Stimulated activated CD8-positive, alpha-beta memory T cell treated with anti-CD3 and anti-CD28 coated beads, Interleukin-4, amount 100 ng/mL, for 1 hour (primary cell): ENCODE data around the gene KCNE3.
"Not testable (repeated sequence)": the region's sequence is repeated elsewhere in the genome, so short reads cannot be mapped to it uniquely, and the experiment has no call there.

Source experiments
- DNase-seq, 2 donors: peaks; one replicate each; pipeline ENCODE4 v3.0.0-alpha.2; 2020; ENCODE audit warnings: low read depth in 2 of 2, low spot score in 1 of 2

KCNE3 gene

DNA sequence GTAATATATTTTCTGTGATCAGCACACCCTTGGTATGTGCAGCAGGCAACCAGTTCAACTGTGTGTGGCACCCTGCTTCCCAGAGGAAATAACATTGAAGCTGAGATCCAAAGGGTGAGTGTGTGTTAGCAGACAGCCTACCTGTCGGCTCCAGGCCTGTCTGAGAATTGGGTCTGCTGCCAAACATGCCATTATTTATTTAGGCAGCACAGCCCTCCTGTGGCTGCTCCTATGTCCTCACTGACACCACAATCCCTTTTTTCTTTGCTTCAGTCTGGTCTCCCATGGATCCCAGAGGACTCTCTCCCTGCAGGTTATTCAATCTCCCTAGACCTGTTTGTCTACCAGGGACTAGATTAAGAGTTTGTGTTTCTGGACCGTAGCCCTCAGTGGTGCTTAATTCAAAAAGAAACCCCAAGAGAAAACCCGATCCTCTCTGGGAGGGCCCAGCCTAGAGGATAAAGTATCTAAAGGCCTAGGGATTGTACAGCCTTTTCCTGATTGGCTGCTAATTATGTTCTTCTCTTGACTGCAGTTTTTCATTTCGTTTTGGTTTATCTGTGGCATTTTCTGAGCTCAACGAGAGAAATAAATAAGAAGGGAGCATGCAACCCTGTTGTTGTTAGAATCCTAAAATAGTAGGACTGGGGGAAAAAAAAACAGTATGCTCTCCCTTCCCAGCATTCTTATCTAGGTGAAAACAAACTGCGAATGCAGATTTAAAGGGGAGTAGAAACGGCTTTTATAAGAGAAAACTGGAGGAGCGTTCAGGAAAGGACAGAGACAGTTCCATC lies 24.1 kb downstream of the KCNE3 start:
- DNase-seq, result no peak

DNA sequence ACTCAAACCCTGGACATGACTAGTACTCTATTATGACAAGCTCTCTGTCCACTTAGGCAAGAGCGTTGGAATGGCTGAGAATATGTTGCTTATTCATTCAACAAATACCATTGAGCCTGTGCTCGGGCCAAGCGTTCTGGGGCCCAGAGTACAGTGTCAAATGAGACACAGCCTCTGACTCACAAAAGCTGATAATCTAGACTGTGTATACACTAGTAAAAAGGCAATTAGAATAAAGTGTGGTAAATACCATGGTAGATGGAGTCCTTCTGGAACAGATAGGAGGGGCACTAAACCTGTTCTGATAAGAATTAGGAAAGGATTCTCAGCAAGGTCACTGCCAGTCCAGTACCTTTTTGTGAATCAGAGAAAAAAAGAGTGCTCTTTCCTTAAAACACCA lies 24.7 kb downstream of the KCNE3 start:
- no peak for DNase-seq

DNA sequence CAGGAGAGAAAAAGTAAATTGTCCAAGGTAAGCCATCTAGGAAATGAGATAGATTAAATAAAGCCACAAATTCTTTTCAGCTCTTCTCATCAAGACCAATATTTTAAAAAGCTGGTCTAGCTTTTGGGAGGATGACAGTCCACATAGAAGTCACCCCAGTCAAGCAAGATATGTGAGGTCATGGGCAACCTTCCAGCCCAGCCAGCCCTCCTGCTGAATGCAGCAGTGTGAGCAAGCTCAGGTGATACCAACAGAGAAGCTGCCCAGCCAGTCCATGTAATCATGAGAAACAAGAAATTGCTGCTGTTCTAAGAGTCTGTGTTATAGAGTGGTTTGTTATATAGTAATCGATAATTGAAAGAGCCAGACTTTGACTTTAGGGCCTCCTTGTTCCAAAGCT lies 28.7 kb downstream of the KCNE3 start:
- DNase-seq, result no peak

DNA sequence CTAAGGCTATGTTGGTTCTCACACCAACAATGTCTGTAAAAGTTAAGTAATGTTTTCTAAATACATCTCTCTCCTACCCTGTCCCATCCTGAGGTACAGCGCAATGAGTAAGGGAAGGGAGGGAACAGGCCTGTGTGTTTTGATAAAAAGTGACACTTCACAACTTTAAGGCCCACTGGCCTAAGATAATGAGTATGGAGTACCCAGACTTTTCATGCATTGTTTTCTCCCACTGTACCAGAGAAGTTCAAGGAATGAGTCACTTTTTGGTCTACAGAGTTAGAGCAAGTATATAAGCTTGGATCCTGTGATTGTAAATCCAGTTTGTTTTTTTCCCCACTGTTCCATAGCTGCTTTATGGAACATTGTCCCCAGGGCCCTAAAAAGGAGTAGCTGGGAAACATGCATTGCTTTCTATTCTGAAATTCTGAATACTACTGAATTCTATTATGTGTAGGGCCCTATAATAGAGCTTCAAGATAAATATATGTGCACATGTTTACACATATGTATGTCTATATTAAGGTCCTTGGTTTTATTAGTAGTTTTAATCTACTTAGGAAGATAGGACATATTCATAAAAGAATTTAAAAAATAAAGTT lies 29.8 kb downstream of the KCNE3 start:
- DNase-seq, result no peak

DNA sequence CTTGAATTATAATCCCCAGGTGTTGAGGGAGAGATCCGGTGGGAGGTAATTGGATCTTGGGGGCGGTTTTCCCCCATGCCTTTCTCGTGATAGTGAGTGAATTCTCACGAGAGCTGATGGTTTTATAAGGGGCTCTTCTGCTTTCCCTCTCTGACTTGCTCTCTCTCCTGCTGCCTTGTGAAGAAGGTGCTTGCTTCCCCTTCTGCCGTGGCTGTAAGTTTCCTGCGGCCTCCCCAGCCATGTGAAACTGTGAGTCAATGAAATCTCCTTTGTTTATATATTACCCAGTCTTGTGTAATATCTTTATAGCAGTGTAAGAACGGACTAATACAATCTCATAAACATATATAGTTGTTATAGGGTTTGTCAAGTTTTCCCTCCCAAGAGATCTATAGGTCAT lies 32.8 kb downstream of the KCNE3 start:
- no peak for DNase-seq

DNA sequence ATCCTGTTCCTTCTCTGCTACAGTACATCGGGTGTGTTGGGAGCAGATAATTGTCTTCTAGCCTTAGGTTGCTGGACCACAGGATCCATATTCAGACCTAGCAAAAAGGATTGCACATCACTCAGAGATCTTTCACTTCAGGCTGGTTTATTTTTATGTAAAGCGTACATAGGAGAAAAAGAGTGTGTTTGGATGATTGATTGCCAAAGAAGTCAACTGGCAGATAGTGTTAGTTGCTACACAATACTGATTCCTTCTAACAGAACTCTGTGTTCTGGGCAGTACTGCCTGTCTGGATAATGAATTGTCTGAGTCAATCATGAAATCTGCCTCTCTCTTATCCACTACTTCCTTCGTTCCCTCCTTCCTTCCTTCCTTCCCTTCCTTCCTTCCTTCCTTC lies 38.1 kb downstream of the KCNE3 start:
- no peak for DNase-seq

DNA sequence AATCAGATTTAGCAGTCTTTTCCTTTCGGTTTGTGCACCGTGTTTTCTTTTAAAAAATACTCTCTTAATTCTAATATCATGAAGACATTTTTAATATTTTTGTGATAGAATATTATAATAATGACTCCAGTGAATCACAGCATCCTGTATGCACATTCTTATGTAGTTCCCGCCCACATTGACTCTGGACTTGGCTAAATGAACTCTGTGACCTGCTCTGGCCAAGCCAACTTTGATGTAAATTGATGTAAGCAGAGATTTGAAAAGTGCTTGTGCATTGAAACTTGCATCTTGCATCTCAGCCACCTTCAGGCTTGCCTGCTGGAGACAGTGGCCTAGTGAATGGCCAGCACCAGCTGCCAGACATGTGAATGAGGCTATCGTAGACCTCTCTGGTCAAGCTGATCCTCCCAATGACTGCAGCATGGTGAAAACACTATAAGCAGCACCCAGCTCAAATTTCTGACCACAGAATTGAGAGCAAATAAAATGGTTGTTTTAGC lies 39.9 kb downstream of the KCNE3 start:
- DNase-seq, result no peak

DNA sequence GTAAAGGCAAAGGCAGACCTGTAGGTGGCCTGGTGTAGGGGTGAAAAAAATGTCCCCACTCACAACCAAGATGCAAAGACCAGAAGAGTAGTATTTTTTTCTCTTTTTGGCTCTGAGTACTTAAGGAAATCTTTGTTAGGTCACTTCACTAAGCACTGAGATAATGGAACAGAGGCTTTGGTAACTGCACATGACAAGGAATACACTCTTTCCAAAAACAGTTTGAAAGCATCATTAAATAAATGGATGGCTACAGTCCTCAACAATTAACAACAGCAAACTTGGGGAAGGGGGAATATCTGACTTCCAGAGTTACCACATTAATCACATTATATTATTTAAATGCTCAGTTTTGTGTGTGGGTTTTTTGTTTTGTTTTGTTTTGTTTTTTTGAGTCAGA lies 42.2 kb downstream of the KCNE3 start:
- DNase-seq, result no peak

DNA sequence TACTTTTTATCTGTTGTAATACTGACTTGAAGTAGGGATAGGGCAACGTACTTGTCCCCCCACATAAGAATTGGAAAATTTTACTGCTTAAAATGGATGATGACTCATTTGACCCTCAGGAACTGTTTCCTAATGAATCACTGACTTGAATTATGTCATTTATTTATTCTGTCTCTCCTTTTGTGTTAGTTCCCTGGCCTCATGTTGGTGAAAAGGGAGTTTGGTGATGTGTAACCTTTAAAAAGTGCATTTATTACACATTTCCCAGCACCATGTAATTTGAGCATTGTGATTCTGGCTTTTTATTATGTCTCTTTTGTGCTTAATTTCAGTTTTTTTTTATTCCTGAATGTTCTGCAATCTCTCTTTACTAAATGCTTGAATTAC lies 48.8 kb downstream of the KCNE3 start:
- DNase-seq, result no peak

DNA sequence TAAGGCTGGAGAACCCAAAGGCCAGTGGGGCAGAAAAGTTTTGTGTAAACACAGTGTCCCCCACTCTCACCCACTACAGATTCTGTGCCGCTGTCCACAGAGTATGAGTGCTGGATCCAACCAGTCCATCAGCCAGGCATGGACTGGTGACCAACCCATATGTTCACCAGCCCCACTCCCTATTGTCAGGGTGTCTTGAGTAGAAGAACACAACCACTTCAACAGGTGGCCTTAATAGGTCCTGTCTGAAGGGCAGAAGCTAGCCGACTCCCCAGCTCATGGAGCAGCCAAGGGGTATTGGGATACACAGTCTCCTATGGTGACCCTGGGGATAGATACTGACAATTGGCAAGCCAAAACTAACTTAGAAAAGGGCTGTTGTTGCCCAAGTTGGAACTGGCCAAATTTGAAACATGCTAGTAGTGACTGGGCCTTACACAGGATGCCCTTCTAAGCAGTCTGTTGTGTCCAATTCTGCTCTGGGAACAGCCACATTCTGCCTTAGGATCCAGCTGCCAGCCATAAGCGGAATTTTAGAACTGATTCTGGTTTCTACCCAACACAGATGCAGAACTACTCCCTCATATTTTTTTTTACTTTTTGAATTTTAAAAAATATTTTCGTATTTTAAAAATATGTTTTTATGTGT lies 49.4 kb downstream of the KCNE3 start:
- DNase-seq, result no peak

DNA sequence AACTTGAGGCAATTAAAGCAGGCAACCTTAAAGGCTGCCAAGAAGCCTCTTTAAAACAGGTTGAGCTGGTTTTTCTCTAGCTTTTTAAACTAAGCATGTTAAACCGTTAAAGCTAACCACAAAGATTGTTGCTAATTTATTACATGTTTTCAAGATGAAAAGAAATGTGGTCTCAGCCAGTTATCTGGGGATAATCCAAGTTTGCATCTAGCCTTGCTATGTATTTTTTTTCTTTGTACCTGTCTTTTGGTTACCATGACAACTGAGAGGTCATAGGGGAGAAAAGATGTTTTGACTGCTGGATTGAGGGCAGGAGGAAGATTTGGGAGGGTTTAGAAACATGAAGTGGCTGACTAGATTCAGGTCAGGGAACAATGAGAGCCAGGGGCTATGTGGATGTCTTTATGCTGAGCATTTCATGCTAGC lies 50.0 kb downstream of the KCNE3 start:
- DNase-seq, result no peak

DNA sequence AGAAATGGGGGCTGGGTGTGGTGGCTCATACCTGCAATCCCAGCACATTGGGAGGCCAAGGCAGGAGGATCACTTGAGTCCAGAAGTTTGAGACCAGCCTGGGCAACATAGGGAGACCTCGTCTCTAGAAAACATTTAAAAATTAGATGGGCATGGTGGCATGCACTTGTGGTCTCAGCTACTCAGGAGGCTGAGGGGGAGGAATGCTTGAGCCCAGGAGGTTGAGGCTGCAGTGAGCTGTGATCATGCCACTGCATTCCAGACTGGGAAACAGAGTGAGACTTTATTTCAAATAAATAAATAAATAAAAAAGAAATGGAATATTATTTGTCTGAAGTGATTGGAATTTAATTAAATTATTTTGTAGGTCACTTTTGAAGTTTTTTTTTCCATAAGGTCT lies 50.4 kb downstream of the KCNE3 start:
- DNase-seq, result not testable (repeated sequence)

DNA sequence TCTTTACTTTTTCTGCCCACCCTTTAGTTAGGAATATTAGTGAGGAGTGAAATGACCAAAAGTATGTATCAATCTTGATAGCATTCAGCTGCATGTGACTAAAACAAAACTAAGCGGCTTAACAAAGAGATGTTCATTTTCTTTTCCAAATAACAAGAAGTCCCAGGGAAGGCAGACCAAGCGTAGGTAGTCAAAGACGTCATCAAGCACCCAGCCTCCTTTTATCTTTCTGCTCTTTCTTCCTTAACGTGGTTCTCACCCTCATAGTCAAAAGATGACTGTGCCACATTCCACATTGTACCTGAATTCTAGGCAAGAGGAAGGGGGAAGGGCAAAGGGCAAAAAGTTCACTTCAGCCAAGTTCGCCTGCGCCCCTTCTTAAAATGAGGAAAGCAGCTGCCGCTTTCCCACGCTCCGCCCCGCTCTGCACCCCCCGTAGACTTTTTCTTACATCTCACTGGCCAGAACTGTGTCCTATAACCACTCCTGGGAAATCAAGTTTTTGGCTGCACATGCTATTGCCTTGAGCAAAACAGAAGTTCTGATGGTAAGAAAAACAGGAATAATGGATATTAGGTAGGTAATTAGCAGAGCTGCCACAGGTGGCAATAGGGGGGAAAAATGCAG lies 54.5 kb downstream of the KCNE3 start:
- DNase-seq, result no peak

DNA sequence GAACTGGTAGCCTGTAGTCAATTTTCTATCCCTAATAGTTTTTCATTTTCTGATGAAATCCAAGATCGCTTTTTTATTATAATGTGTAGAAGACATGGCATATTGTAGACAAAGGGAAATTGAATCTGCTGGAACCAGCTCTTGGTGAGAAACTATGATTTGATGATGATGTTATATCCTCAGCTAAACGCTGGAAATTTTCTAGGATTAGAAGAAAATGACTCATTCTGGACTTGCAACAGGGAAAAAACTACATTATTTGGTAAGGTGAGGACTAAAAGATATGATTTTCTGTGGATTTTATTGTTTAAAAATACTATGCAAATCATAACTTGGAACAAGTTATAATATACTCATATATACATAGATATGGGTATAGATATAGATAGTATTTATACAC lies 55.0 kb downstream of the KCNE3 start:
- no peak for DNase-seq

DNA sequence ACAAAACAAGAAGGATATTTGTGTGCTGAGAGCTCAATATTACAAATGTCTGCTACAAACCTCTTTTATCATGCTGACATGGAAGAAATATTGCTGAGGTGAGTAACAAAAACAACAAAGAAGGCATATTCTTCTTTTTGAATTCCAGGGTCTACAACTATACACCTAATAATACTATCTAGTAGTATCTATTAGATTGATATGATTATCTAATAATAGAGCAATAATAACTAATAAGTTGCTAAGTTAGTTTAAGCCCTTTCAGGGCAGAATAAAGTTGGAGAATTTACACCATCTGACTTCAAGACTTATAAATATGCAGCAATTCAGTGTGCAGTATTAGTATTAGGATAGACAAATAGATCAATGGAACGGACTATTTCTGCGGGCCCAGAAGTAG lies 57.7 kb downstream of the KCNE3 start:
- DNase-seq, result no peak
